NOMO-1 (cell line): ENCODE results near the gene THG1L.
"Not testable (repeated sequence)": the region's sequence is repeated elsewhere in the genome, so short reads cannot be mapped to it uniquely, and the experiment has no call there.

Experiments used
- DNase-seq, 2 experiments: peaks; one replicate each; lab custom pipeline; 2025; ENCODE audit not compliant: unreplicated experiment in 2 of 2; lab: John Stamatoyannopoulos, UW

Gene THG1L

DNA sequence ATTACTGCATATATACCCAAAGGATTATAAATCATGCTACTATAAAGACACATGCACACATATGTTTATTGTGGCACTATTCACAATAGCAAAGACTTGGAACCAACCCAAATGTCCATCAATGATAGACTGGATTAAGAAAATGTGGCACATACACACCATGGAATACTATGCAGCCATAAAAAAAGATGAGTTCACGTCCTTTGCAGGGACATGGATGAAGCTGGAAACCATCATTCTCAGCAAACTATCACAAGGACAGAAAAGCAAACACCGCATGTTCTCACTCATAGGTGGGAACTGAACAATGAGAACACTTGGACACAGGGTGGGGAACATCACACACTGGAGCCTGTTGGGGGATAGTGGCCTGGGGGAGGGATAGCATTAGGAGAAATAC, 4.6 kb upstream of the THG1L start:
- not testable (repeated sequence) for DNase-seq

DNA sequence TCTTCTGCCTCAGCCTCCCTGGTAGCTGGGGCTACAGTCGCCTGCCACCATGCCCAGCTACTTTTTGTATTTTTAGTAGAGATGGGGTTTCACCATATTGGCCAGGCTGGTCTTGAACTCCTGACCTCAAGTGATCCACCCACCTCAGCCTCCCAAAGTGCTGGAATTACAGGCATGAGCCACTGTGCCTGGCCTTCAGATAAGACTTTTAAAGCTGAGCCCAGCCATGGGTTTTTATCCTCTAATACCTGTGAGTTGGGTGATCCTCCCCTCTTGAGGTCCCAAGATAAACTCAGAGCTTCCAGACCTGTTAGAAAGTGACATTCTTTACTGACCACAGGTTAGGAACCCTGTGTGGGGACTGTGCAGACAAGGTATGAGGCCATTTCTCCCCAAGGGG, 3.4 kb upstream of the THG1L start:
- not testable (repeated sequence) for DNase-seq

DNA sequence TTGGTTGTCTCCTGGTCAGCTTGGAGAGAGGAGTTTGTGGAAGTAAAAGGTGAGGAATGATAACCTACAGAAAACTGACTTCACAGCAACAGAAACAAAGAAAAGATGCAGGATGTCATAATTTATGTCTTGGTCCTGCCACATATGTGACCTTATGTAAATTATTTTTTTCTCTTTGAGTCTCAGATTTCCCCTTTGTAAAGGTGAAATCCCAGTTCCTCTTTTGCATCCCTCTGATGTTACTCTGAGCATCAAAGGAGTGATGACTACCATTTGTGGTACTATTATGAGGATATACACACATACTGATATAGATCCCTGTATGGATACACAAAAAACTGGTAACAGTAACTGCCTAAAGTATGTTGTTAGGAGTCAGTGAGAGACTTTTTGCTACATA, 1.4 kb upstream of the THG1L start:
- DNase-seq, result no peak

DNA sequence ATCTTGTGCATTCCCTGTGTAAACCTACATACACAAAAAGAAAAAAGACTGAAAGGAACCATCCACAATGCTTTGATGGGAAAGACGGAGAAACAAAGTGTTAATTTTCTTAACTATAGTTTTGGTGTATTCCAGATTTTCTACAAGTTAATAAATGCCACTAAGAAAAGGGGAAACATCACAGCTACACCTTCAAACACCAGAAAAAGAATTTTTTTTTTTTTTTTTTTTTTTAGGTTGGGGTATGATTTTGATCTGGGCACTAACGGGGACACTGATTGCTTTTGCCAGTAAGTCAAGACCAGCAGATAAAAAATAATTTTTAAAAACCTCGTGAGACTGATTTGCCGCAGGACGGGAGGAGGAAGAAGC, 334 bp upstream of the THG1L start:
- no peak for DNase-seq

DNA sequence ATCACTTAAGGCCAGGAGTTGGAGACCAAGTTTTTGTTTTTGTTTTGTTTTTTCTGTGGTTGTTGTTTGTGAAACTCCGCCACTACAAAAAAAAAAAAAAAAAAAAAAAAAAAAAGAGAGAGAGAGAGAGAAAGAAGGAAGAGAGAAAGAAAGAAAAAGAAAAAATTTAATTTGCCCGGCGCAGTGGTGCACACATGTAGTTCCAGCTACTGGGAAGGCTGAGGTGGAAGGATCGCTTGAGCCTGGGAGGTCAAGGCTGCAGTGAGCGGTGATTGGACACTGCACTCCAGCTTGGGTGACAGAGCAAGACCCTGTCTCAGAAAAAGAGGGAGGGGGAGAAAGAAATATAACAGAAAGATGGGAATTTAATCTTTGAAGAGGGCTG, 902 bp downstream of the THG1L start:
- no peak for DNase-seq

DNA sequence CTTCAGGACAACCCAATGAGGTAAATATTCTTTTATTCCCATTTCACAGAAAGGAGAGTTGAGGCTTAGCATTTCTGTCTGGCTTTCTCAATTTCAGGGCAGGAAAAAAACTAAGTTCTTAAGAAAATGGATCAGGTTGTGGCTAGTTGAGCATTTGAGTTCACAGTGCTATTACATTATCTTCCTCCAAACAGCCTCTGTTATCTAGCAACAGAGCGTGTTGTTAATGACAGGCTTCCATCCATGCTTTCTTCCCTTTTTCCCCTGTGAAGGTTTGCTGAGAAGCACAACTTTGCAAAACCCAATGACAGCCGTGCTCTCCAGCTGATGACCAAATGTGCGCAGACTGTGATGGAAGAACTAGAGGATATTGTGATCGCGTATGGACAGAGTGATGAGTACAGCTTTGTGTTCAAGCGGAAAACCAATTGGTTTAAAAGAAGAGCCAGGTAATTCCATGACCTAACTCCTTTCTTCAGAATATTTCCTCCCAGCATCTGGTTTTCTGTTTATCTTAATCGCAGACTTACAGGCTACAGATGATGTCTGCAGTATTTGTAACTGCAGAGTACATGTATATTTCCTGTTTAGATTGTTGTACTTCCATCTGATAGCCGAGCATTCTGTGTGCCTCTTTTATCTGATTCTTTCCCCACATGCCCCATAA, 1.5 kb downstream of the THG1L start:
- DNase-seq, result no peak

DNA sequence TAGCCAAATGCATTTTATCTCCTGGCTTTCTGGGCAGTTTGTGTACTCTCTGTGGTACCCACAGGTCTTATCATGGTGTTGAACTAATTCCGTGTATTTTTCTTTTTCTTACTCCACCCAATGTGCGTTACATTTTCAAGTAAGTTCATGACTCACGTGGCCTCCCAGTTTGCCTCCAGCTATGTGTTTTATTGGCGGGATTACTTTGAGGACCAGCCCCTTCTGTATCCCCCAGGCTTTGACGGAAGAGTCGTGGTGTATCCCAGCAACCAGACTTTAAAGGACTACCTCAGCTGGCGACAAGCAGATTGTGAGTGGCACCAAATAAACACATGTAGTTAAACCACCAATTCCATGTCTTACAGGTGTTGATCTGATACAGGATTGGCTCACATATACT, 3.2 kb downstream of the THG1L start:
- DNase-seq, result no peak

DNA sequence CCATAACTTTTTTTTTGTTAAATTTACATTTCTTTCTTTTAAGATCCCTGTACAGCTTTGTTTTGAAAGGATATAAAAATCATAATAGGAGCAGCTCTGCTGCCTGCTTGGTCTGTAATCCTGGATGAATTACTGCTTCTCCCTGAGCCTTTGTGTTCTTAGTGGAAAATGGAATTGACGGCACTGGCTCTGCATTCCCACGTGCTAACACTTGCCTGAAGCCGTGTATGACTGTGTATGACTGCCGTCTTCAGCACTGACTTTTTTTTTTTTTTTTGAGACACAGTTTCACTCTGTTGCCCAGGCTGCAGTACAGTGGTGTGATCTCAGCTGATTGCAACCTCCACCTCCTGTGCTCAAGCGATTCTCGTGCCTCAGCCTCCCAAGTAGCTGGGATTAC, 4.8 kb downstream of the THG1L start:
- no peak for DNase-seq

DNA sequence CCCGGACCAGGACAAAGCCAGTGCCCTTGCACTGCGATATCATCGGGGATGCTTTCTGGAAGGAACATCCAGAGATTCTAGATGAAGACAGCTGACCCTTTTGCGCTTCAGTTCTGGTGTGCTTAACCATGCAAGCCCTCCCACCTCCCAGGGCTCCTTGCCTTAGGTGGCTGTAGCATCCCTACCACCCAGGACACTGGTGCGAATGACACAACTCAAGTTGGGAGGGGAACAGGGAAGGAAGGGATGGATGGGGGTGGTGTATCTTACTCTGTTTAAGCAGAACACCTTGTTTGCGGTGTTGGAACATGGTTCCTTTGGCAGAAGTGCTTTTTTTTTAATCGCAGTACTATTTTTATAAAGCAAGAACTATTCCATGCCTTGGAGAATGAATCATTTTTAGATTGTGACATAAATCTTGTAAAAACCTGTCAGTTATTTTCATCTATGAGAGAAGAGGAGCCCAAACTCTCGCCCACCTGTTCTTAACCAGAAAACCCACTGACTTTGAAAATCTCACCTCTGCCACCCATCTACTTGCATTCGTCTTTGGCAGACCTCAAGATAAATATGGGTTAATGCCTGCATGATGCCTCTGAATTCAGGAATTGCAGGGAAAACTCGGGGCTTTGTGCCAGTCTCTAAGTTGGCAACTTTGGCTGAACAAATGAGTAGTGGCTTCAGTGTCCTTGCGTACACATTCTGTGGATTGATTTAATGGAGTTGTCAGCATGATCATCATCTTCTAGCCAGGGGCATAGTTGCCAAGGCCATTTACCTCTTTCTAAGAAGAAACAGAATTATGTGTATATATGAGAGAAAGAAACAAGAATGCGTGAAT, 8.4 kb downstream of the THG1L start:
- DNase-seq, result no peak

DNA sequence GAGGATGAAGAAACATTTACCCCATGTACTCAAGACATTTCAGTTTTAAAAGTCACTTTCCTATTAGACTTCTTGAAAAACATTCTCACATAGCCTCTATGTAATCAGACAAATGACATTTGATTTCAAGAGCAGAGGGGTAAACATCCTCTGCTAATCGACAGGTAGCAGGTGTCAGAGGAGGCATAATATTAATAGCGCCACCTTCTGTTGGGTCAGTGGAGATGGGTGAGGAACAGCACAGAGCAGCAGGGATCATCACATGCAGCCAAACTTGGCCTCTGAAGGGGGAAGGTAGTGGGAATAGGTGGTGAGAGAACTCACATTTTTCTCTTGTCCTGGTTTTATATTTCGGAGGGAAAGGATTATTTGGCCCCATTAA, 9.0 kb downstream of the THG1L start:
- DNase-seq, result peak in 1 of 2 experiments; percentile 11

DNA sequence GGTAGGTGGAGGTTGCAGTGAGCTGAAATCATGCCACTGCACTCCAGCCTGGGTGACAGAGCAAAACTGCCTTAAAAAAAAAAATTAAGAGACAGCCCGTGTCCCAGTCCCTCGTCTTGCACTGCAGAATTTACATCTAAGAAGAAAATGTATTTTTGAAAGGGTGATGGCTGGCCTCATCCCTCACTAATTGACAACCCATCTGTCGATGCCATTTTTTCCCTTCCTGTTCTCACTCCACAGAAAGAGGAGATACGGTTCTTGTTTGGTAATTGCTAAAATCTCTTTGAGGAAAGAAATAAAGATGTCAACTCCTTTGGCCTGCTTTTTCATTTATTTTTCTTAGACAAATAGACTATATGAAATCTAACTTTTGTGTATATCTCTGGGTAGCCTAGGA, 9.9 kb downstream of the THG1L start:
- no peak for DNase-seq

DNA sequence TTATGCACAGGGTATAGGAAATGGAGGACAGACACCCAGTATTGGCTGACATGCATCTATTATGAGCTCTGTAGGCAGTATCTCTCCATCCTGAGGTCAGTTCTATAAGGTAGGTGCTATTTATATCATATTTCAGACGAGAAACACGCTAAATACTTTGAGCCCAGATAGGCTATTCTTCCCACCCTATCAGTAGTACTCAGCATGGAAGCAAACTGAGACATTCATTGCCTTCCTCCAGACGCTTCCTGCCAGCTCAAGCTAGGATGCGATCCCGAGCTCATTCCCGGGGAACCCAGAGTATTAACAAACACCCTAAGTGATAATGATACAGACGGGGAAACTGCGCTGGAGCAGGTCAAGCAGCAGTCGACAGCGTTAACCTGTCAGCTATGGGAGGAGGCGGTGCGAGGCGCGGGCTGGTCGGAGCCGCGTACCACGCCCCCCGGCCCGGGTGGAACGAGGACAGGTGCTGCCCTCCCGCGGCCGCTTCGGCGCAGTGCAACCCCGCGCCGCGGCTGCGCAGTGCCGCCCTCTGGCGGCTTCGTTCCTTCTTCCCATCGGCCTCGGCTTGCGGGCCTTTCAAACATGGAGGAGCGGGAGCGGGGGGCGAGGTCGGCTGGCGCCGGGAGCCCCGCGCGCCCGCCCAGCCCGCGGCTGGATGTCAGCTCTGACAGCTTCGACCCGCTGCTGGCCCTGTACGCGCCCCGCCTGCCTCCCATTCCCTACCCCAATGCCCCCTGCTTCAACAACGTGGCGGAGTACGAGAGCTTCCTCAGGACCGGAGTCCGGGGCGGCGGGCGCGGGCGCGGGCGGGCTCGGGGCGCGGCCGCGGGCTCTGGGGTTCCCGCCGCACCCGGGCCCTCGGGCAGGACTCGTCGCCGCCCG, 12.2 kb downstream of the THG1L start, which contains the start of gene LSM11:
Gene LSM11 (plus strand): TSS at position 550 of the 888 bp plus-strand sequence. CDS start 39 bp downstream, at position 589.
- peak; percentile 84 to 86 for DNase-seq

DNA sequence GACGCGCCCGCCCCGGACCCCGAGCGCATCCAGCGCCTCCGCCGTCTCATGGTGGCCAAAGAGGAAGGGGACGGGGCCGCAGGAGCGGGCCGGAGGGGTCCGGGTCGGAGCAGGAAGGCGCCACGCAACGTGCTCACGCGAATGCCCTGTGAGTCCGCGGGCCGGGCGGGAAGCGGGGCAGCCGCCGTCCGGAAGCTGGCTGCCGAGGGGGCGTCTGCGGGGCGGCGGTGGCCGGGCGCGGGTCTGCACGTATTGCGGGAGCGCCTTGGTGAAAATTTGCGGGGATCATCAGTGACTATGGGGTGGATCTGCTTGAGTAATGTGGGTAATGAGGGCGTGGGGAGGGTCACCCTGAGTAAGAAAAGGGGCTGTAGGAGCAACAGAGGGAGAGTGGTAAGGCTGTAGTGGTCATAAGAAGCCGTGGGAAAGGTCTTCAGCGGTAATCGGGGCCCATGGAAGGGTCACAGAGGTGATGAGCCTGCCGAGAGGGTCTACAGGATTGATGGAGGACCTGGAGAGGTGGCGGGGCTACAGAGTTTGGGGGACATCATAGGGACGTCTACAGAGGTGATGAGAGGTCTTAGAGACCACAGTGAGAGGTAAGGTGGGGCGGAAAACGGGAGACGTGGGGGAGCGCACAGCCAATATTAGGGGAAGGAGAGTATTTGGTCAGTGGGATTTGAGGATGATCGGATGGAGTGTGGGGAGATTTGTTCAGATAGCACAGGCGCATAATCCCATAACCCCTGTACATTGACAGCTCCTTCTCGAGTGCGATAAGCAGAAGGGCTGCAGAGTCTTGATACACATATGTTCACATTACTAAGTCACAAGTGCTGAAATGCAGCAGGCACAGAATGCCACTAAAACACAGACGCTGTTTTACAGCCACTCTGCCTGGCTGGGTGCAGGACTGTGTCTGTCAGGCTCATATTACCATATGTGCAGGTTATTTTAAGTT, 13.1 kb downstream of the THG1L start:
- DNase-seq, result no peak

DNA sequence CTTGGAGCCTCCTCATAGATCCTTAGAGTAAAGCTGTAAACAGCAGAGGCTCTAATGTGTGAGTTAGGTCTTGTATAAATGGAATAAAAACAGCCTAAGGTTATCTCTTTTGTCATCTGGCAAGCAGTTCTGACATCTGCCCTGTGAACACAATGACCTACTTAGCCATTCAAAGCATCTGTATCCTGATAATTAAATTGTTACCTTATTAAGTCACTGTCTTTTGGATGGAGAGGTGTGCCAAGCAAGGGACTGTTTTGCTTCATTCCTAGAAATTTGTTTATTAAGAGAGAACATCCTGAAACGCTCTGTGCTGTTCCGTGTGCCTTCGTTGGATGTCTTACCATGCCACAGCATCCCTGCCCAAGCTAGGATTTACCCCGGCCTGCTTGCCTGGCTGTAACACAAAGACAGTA, 13.8 kb downstream of the THG1L start:
- no peak for DNase-seq

DNA sequence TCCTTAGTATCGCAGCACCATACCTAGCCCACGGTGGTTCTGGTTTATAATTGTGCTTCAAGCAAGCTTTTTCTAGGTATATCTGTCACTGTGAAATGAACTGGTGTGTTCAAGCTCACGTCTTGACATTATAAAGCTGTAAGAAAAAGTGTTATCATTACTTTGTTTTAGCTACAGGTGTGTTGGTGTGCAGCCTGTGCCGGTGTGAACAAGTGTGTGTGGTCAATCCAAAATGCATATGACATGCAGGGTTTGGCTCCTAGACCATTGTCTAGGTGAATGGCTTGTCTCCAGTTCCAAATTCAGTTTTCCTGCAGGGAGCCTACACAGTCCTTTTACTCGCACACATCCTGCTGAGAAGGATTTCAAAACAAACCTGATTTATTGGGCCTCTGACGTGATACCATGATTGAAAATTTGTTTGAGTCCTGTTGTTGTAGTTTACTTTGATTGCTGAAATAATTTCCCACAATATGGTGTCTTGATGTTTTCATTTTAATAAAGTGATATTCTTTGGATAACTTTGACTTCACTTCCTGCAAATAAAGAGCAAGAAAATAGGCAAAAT, 16.0 kb downstream of the THG1L start:
- no peak for DNase-seq

DNA sequence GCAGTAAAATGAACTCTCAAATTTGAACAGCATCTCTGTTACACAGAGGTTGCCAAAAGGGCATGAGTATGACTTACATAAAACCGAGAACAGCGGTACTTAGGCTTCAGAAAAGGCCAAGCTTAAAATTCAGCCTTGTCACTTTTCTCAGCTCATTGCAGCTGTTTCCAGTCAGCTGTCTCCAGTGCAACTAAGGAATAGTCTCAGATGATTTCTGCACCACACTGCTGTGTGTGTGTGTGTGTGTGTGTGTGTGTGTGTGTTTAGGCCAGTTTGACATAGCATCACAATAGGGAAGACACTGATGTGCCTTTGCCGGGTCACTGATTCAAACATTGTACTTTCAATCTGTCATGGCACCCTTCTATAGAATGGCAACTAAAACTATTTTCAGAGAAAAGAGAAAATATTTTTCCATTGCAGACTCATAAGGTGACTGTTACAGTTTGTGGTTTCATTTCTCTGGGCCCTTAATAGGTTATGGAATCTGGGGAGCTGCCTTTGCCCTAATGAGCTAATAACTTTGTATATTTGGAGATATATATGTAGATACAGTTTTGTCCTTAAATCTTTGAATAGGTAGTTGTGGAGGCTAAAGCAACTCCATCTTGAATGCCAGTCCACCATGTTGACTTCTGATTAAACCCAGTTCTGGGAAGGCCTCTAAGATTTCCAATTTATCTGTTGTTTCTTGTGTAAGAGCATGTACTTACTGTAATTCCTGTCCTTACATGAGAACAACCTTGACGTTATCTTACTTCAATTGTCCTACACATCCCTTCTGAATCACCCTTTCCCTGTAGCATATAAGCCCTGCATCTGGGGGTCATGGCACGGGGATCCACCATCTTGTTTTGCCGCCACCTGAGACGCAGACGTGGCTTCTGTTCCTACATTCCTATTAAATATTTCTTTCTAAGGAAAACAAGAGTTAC, 16.8 kb downstream of the THG1L start:
- DNase-seq, result no peak

DNA sequence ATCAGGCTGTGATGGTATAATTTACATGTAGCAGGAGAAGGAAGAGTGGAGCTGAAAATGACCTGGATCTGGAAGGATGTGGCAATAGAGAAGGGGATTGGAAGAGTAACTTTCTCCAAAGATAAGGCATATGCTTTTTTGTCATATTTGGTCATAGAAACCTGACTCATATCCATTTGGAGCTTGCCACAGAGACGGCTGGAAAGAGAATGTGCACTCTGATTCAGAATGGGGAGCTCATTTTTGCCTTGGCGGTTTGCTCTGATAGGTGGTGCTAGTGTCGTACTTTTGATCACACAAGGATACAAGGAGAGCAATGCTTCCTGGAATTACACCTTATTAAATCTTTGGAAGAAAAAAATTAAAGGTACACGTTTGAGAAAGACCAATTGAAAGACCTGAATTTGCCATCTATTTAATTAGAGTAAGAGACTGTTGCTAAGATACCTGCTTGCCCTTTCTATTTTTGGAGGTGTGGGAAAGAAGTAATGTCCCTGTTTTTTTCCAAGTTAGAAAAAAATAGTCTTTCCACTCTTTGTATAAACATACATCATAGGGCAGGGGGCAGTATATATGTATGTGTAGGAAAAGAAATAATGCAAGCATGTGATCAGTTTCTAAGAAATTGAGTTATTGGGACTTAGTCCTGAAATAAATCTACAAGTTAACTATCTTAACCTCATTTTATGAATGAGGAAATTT, 17.7 kb downstream of the THG1L start:
- DNase-seq, result no peak

DNA sequence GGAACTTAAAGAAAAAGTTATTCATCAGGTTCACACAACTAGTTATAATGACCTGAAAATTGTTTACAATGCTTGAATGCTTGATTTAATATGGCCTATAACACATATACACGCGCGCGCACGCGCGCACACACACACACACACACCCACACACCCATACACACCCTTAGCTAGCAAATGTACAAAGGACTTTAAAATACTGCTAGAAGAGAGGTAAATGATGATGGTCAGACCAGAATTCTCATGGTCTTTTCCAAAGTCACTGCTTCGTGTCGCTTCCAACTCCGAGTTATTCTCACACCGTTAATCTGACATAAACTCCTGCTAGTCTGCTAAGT, 18.2 kb downstream of the THG1L start:
- no peak for DNase-seq
